SK-N-SH treated with all-trans-retinoic acid at 6 μM for 48 hours (cell line): ENCODE data around the gene APOL5.

ENCODE experiments used
- ATAC-seq: fragments of 200-7000 bp; cut with Tn5 transposase; 3 replicates; pipeline ENCODE4 v1.9.1; 2020; ENCODE audit warnings: mild to moderate bottlenecking, moderate library complexity
- ARNTL ChIP-seq: fragments of 450-650 bp; formaldehyde crosslinking; IDR thresholded peaks from 2 replicates; pipeline ENCODE4 v1.5.0; 2020; ENCODE audit warnings: low read depth, mild to moderate bottlenecking, moderate library complexity, borderline replicate concordance
- CREB5 ChIP-seq: fragments of 250-450 bp; sonication (Bioruptor Pico); IDR thresholded peaks from 2 replicates; pipeline ENCODE4 v1.5.1; 2020; ENCODE audit warnings: low read depth, mild to moderate bottlenecking, moderate library complexity
- CSDC2 ChIP-seq: fragments of 250-450 bp; sonication (Bioruptor Pico); IDR thresholded peaks from 2 replicates; pipeline ENCODE4 v1.5.0; 2020; ENCODE audit warnings: mild to moderate bottlenecking, moderate library complexity
- ESRRG ChIP-seq: fragments of 250-450 bp; sonication (Bioruptor Pico); IDR thresholded peaks from 2 replicates; pipeline ENCODE4 v1.6.1; 2021; ENCODE audit warnings: mild to moderate bottlenecking
- GLIS3 ChIP-seq: fragments of 250-450 bp; sonication (Bioruptor Pico); IDR thresholded peaks from 2 replicates; pipeline ENCODE4 v1.5.0; 2020; ENCODE audit warnings: mild to moderate bottlenecking, moderate library complexity
- ISL1 ChIP-seq: fragments of 250-450 bp; sonication (Bioruptor Pico); IDR thresholded peaks from 2 replicates; pipeline ENCODE4 v2.1.2; 2022; ENCODE audit warnings: mild to moderate bottlenecking, moderate library complexity
- OSR1 ChIP-seq: fragments of 250-450 bp; sonication (Bioruptor Pico); IDR thresholded peaks from 2 replicates; pipeline ENCODE4 v1.8.0; 2022; ENCODE audit warnings: moderate library complexity, mild to moderate bottlenecking, inconsistent platforms
- PATZ1 ChIP-seq: fragments of 250-450 bp; sonication (Bioruptor Pico); IDR thresholded peaks from 2 replicates; pipeline ENCODE4 v1.8.0; 2020; ENCODE audit warnings: mild to moderate bottlenecking, moderate library complexity, borderline replicate concordance
- POU6F1 ChIP-seq: fragments of 250-450 bp; sonication (Bioruptor Pico); IDR thresholded peaks from 2 replicates; pipeline ENCODE4 v1.8.0; 2021; ENCODE audit warnings: low read depth, mild to moderate bottlenecking, moderate library complexity, borderline replicate concordance
- PPARA ChIP-seq: fragments of 250-450 bp; sonication (Bioruptor Pico); IDR thresholded peaks from 2 replicates; pipeline ENCODE4 v1.5.0; 2020; ENCODE audit warnings: mild to moderate bottlenecking, borderline replicate concordance
- RARB ChIP-seq: fragments of 250-450 bp; sonication (Bioruptor Pico); IDR thresholded peaks from 2 replicates; pipeline ENCODE4 v1.8.0; 2021; ENCODE audit warnings: mild to moderate bottlenecking, moderate library complexity
- SNAI2 ChIP-seq: fragments of 250-450 bp; sonication (Bioruptor Pico); IDR thresholded peaks from 2 replicates; pipeline ENCODE4 v1.5.0; 2020; ENCODE audit warnings: mild to moderate bottlenecking, moderate library complexity
- TCF4 ChIP-seq: fragments of 250-450 bp; sonication (Bioruptor Pico); IDR thresholded peaks from 2 replicates; pipeline ENCODE4 v1.8.0; 2021; ENCODE audit warnings: mild to moderate bottlenecking, moderate library complexity, borderline replicate concordance
- TSHZ2 ChIP-seq: fragments of 250-450 bp; sonication (Bioruptor Pico); IDR thresholded peaks from 2 replicates; pipeline ENCODE4 v1.5.0; 2020; ENCODE audit warnings: mild to moderate bottlenecking, moderate library complexity
- ZC3H10 ChIP-seq: fragments of 250-450 bp; sonication (Bioruptor Pico); IDR thresholded peaks from 2 replicates; pipeline ENCODE4 v1.5.1; 2021; ENCODE audit warnings: mild to moderate bottlenecking, moderate library complexity
- ZFP3 ChIP-seq: fragments of 250-450 bp; sonication (Bioruptor Pico); IDR thresholded peaks from 2 replicates; pipeline ENCODE4 v1.5.0; 2020; ENCODE audit warnings: mild to moderate bottlenecking, moderate library complexity
- ZFP30 ChIP-seq: fragments of 450-650 bp; formaldehyde crosslinking; IDR thresholded peaks from 2 replicates; pipeline ENCODE4 v1.5.0; 2022; ENCODE audit warnings: mild to moderate bottlenecking, moderate library complexity
- ZNF565 ChIP-seq: fragments of 450-650 bp; formaldehyde crosslinking; conservative IDR thresholded peaks from 2 replicates; pipeline ENCODE4 v1.5.0; 2020; ENCODE audit warnings: low read depth, mild to moderate bottlenecking, moderate library complexity
- ZNF70 ChIP-seq: fragments of 450-650 bp; formaldehyde crosslinking; IDR thresholded peaks from 2 replicates; pipeline ENCODE4 v1.5.0; 2020; ENCODE audit warnings: mild to moderate bottlenecking, moderate library complexity
- ZNF8 ChIP-seq: fragments of 450-650 bp; formaldehyde crosslinking; IDR thresholded peaks from 2 replicates; pipeline ENCODE4 v1.5.0; 2020; ENCODE audit warnings: mild to moderate bottlenecking, moderate library complexity

The APOL5 gene

GRCh38 chr22:35729309-35729698, 11.6 kb downstream of the APOL5 start:
- no peak for ATAC-seq
- TF ChIP-seq ARNTL (CRISPR knock-in tag) (no peak), ZFP30 (no peak), ZNF565 (CRISPR knock-in tag) (no peak), CSDC2 (no peak), TCF4 (CRISPR knock-in tag) (no peak), OSR1 (CRISPR knock-in tag) (no peak), ISL1 (CRISPR knock-in tag) (no peak), ZFP3 (no peak), GLIS3 (CRISPR knock-in tag) (no peak), SNAI2 (no peak)

- no peak for ATAC-seq
Observed at GRCh38 chr22:35731321-35731720, 13.6 kb downstream of the APOL5 start.

GRCh38 chr22:35732116-35732515, 14.4 kb downstream of the APOL5 start:
- no peak for ATAC-seq
- TF ChIP-seq SNAI2 (no peak), ZNF565 (CRISPR knock-in tag) (no peak), PPARA (CRISPR knock-in tag) (no peak), ZFP30 (no peak), GLIS3 (CRISPR knock-in tag) (no peak), ESRRG (CRISPR knock-in tag) (no peak), TCF4 (CRISPR knock-in tag) (no peak), PATZ1 (CRISPR knock-in tag) (no peak), ZC3H10 (CRISPR knock-in tag) (no peak), CREB5 (CRISPR knock-in tag) (no peak), ZNF70 (CRISPR knock-in tag) (no peak), OSR1 (CRISPR knock-in tag) (no peak), RARB (CRISPR knock-in tag) (no peak), ZNF8 (CRISPR knock-in tag) (no peak), CSDC2 (no peak), POU6F1 (no peak), ZFP3 (no peak)

More at GRCh38 chr22:35731321-35731720, 13.6 kb downstream of the APOL5 start:
- TF ChIP-seq TSHZ2 (CRISPR knock-in tag), result no peak
- TF ChIP-seq CSDC2, result no peak
- no peak for TF ChIP-seq ESRRG (CRISPR knock-in tag)
- no peak for TF ChIP-seq GLIS3 (CRISPR knock-in tag)
- no peak for TF ChIP-seq ZFP3
- TF ChIP-seq POU6F1, result no peak
- no peak for TF ChIP-seq OSR1 (CRISPR knock-in tag)
- TF ChIP-seq, all 23 proteins: peak for 0

- TF ChIP-seq TCF4 (CRISPR knock-in tag), result no peak
- no peak for TF ChIP-seq GLIS3 (CRISPR knock-in tag)
- TF ChIP-seq RARB (CRISPR knock-in tag), result no peak
- no peak for TF ChIP-seq TSHZ2 (CRISPR knock-in tag)
- no peak for TF ChIP-seq ARNTL (CRISPR knock-in tag)
- TF ChIP-seq ZNF70 (CRISPR knock-in tag), result no peak
- TF ChIP-seq PATZ1 (CRISPR knock-in tag), result no peak
- TF ChIP-seq ZFP30, result no peak
- TF ChIP-seq ESRRG (CRISPR knock-in tag), result no peak
- TF ChIP-seq ZNF8 (CRISPR knock-in tag), result no peak
- TF ChIP-seq PPARA (CRISPR knock-in tag), result no peak
- TF ChIP-seq ZFP3, result no peak
- TF ChIP-seq ZNF565 (CRISPR knock-in tag), result no peak
- no peak for TF ChIP-seq ZC3H10 (CRISPR knock-in tag)
- no peak for ATAC-seq
Observed at GRCh38 chr22:35733036-35733435, 15.4 kb downstream of the APOL5 start.
